CD8-positive, alpha-beta memory T cell (primary cell): ENCODE data around the gene HTR6. TPM values are rescaled to one million over a fixed set of nuclear protein-coding genes. Genes with fewer than 3 reads are reported as not detected.

Source experiments
- CTCF ChIA-PET: fragments of 350-600 bp; sonication (Branson Sonifier 250); formaldehyde crosslinking; loops from one replicate; lab custom pipeline; 2021; ENCODE audit warnings: antibody characterized with exemption; lab: Charles Lee
- POLR2A ChIA-PET: fragments of 350-600 bp; sonication (Branson Sonifier 250); formaldehyde crosslinking; loops from one replicate; lab custom pipeline; 2021; ENCODE audit warnings: antibody characterized with exemption; lab: Charles Lee
- DNase-seq, 5 donors: peaks; one replicate each; pipeline versions ENCODE4 v3.0.0 to v3.0.0-alpha.2; 2020 to 2022; ENCODE audit warnings: mixed read lengths in 1 of 5
- H3K27ac ChIP-seq: one replicate; pipeline ENCODE4 v1.7.0; 2013; ENCODE audit warnings: low read depth, mild to moderate bottlenecking, low read length, moderate library complexity
- H3K27me3 ChIP-seq: 2 replicates; pipeline ENCODE4 v1.7.0; 2013; ENCODE audit warnings: low read length, mild to moderate bottlenecking; ENCODE audit not compliant: insufficient read depth, poor library complexity, severe bottlenecking
- H3K36me3 ChIP-seq: 2 replicates; pipeline ENCODE4 v1.7.0; 2013; ENCODE audit warnings: mild to moderate bottlenecking, low read length, moderate library complexity; ENCODE audit not compliant: insufficient read depth
- H3K4me1 ChIP-seq: 2 replicates; pipeline ENCODE4 v1.7.0; 2013; ENCODE audit warnings: mild to moderate bottlenecking, low read length, moderate library complexity; ENCODE audit not compliant: insufficient read depth
- H3K4me3 ChIP-seq: 2 replicates; pipeline ENCODE4 v1.7.0; 2013; ENCODE audit warnings: mild to moderate bottlenecking, low read length
- H3K9me3 ChIP-seq: 2 replicates; pipeline ENCODE4 v1.7.0; 2013; ENCODE audit warnings: mild to moderate bottlenecking, low read length
- H3K27ac Mint-ChIP-seq, 8 donors: one replicate each; pipeline ENCODE4 v1.8.0; 2020 to 2021; ENCODE audit warnings: mixed read lengths in 8 of 8, mild to moderate bottlenecking in 6 of 8, inconsistent platforms in 3 of 8, moderate library complexity in 3 of 8
- H3K27me3 Mint-ChIP-seq, 2 donors: one replicate each; pipeline ENCODE4 v1.8.0; 2020 to 2021; ENCODE audit warnings: mixed read lengths in 2 of 2, mild to moderate bottlenecking in 1 of 2, moderate library complexity in 1 of 2
- H3K36me3 Mint-ChIP-seq, 3 donors: one replicate each; pipeline ENCODE4 v1.8.0; 2020 to 2021; ENCODE audit warnings: mixed read lengths in 3 of 3, inconsistent platforms in 1 of 3, mild to moderate bottlenecking in 1 of 3
- H3K4me1 Mint-ChIP-seq, 3 donors: one replicate each; pipeline ENCODE4 v1.8.0; 2020 to 2021; ENCODE audit warnings: mixed read lengths in 3 of 3, inconsistent platforms in 1 of 3, mild to moderate bottlenecking in 1 of 3
- H3K4me3 Mint-ChIP-seq, 7 donors: one replicate each; pipeline ENCODE4 v1.8.0; 2020 to 2021; ENCODE audit warnings: mixed read lengths in 7 of 7, mild to moderate bottlenecking in 6 of 7, moderate library complexity in 4 of 7, inconsistent platforms in 2 of 7
- H3K9me3 Mint-ChIP-seq, 5 donors: one replicate each; pipeline ENCODE4 v1.8.0; 2020 to 2022; ENCODE audit warnings: mixed read lengths in 5 of 5, mild to moderate bottlenecking in 3 of 5, moderate library complexity in 2 of 5, inconsistent platforms in 1 of 5
- polyA plus RNA-seq: library from polyadenylated mRNA; unstranded; fragments of 300-500 nt; fragmentation: Illumina TruSeq; gene quantifications from one replicate; pipeline ENCODE4 v1.2.3, GENCODE V29; 2021
- total RNA-seq, 2 experiments: library from RNA; stranded (reverse); gene quantifications; one replicate each; pipeline ENCODE4 v1.2.3, GENCODE V29; 2021

Gene HTR6
- total and polyA plus RNA-seq, 3 experiments from 2014 or later = not detected

DNA sequence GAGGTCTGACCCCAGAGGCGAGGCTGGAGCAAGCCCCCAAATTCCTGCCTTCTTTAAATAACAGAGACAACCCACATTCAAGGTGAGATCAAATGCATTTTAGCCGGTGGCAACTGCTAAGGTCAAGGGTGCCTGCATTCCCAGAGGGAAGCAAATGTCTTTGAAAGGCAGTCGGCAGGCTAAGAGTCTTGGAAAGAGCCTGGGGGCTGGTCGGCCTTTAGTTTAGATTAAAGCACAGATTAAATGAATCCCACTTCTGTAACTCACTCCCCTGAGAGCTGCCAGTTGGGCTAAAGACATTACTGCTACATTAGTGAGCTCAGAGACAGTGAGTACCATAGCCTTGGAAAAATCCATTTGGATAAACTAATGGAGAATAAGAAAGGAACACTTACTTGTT lies 59.2 kb downstream of the HTR6 start:
- Histone ChIP-seq H3K4me1 (no peaks in the 10 kb centered on the region), H3K27me3 (no peaks in the 10 kb centered on the region), H3K4me3 (no peak overlapping the region), H3K36me3 (peaks cover 8% of the 10 kb centered on the region), H3K27ac (no peak overlapping the region), H3K9me3 (no peaks in the 10 kb centered on the region)
- no peaks in the 10 kb centered on the region for H3K27me3 Mint-ChIP-seq
- no peak for DNase-seq
- ChIA-PET POLR2A (no interaction called here), CTCF (no interaction called here)
- no peak overlapping the region for H3K4me3 Mint-ChIP-seq
- H3K36me3 Mint-ChIP-seq = peaks cover 0 to 69% (median 13%) of the 10 kb centered on the region in 3 donors
- peak overlapping the region in 1 of 8 donors; percentile 43 for H3K27ac Mint-ChIP-seq
- no peaks in the 10 kb centered on the region for H3K9me3 Mint-ChIP-seq
- no peaks in the 10 kb centered on the region for H3K4me1 Mint-ChIP-seq

DNA sequence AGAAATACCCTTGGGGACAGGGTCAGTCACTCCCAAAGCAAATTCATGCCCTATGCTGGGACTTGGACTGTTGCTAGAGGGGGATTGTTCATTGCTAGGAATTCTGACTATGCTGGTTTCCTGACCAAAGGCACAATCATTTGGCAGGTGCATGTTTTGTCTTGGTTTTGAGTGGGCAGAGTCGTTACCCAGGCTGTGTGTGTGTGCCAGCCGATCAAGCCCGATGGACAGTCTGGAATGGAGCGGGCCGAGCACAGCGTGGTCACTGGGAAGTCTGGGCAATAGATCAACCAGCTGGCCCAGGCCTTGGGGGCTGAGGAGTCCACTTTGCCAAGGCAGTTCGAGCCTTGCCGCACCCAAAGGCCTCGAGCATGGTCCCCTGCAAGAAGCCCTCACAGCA lies 60.9 kb downstream of the HTR6 start:
- Histone ChIP-seq H3K36me3 (peaks cover 13% of the 10 kb centered on the region), H3K9me3 (no peaks in the 10 kb centered on the region), H3K4me3 (no peak overlapping the region), H3K27me3 (no peaks in the 10 kb centered on the region), H3K27ac (no peak overlapping the region), H3K4me1 (no peaks in the 10 kb centered on the region)
- Mint-ChIP-seq H3K27ac (no peak overlapping the region), H3K4me3 (no peak overlapping the region), H3K36me3 (peaks cover 7 to 67% (median 14%) of the 10 kb centered on the region in 3 donors), H3K4me1 (no peaks in the 10 kb centered on the region), H3K27me3 (no peaks in the 10 kb centered on the region), H3K9me3 (peaks cover 0 to 2% (median 0%) of the 10 kb centered on the region in 5 donors)
- DNase-seq = no peak
- ChIA-PET POLR2A (interaction anchor here (0.7 kb wide), 1 partner anchor 17 kb away, joined by 4 read pairs; no protein-coding TSS in a partner anchor), CTCF (interaction anchor here (1.8 to 1.9 kb wide), 2 partner anchors 10 to 21 kb away, joined by 4 to 8 read pairs; no protein-coding TSS in a partner anchor)

DNA sequence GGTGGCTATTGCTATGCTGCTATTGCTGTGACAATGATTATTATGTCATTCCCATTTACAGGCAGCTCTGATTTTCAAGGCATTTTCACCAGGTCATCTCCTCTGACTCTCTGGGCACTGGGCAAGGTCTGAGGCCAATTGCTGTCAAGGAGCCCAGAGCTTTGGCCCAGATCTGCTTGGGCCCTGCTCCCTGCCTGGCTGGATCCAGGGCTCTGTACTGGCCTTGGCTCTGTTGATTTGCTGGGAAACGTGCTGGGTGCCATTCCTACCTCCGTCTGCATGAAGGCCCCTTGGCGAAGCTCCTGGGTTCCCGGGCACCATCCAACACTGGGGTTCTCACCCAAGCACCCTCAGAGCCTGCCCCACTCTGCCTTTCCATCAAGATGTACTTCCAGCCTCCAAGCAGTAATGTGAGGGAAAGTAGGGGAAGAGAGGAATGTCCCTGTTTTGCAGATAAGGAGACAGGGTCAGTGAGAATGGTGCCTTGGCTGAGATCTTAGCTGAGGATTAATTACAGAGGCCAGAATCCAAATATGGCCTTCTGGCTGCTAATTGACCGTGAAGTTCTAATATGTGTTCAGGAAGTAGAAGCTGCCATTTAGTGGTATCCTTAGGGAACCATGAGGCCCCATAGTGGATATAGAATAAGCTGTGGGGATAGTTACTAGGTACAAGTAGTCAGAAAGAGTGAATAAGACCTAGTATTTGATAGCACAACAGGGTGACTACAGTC lies 63.9 kb downstream of the HTR6 start:
- POLR2A ChIA-PET = no interaction called here
- H3K27ac Mint-ChIP-seq = peak overlapping the region in 1 of 8 donors; percentile 79
- H3K4me1 Mint-ChIP-seq = no peaks in the 10 kb centered on the region
- peaks cover 17 to 76% (median 19%) of the 10 kb centered on the region in 3 donors for H3K36me3 Mint-ChIP-seq
- no peak overlapping the region for H3K4me3 Mint-ChIP-seq
- Histone ChIP-seq H3K4me3 (no peak overlapping the region), H3K27ac (no peak overlapping the region), H3K9me3 (no peaks in the 10 kb centered on the region), H3K27me3 (no peaks in the 10 kb centered on the region), H3K36me3 (peaks cover 13% of the 10 kb centered on the region), H3K4me1 (no peaks in the 10 kb centered on the region)
- no peaks in the 10 kb centered on the region for H3K27me3 Mint-ChIP-seq
- CTCF ChIA-PET = interaction anchor here (0.8 to 1.3 kb wide), 3 partner anchors 13 to 67 kb away, joined by 3 to 5 read pairs (median 4); no protein-coding TSS in a partner anchor
- no peak for DNase-seq
- peaks cover 0 to 4% (median 0%) of the 10 kb centered on the region in 5 donors for H3K9me3 Mint-ChIP-seq

DNA sequence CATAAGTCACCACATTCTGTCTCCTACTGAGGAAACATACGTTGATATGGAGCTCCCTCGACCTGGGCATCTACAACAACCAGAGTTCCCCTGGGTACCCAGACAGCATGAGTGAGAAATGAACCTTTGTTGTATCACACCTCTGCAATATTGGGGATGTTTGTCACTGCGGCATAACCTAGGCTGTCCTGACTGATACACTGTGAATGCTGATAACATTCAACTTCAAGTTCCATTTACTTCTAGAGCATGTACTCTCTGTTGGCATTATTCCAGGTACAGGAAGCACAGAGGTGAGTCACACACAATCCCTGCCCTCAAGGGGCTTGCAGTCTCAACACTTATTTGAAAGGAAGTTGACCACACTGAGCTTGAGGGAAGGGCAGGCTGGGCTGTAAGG lies 65.6 kb downstream of the HTR6 start:
- no peak overlapping the region for H3K27ac Mint-ChIP-seq
- Histone ChIP-seq H3K36me3 (peaks cover 5% of the 10 kb centered on the region), H3K9me3 (no peaks in the 10 kb centered on the region), H3K4me3 (no peak overlapping the region), H3K4me1 (no peaks in the 10 kb centered on the region), H3K27me3 (no peaks in the 10 kb centered on the region), H3K27ac (no peak overlapping the region)
- H3K4me3 Mint-ChIP-seq = no peak overlapping the region
- DNase-seq = no peak
- peaks cover 0 to 4% (median 0%) of the 10 kb centered on the region in 5 donors for H3K9me3 Mint-ChIP-seq
- H3K27me3 Mint-ChIP-seq = no peaks in the 10 kb centered on the region
- ChIA-PET POLR2A (no interaction called here), CTCF (interaction anchor here (0.7 kb wide), 1 partner anchor 25 kb away, joined by 3 read pairs; no protein-coding TSS in a partner anchor)
- no peaks in the 10 kb centered on the region for H3K4me1 Mint-ChIP-seq
- peaks cover 16 to 75% (median 24%) of the 10 kb centered on the region in 3 donors for H3K36me3 Mint-ChIP-seq

Other genes with a start within 250 kb of the HTR6 start
- gene CAPZB, start 179.3 kb upstream of the HTR6 start, total RNA-seq = 100 to 1,000 TPM; 284 to 289 TPM
- gene CAPZB, start 179.3 kb upstream of the HTR6 start, polyA plus RNA-seq = 540 TPM
- 10 to 100 TPM; 35.6 to 36.3 TPM for gene NBL1, start 20.6 kb upstream of the HTR6 start, total RNA-seq
- 8.1 TPM for gene NBL1, start 20.6 kb upstream of the HTR6 start, polyA plus RNA-seq
- gene TMCO4, start 135.0 kb downstream of the HTR6 start, total RNA-seq = 10 to 100 TPM; 16.5 to 16.6 TPM
- gene TMCO4, start 135.0 kb downstream of the HTR6 start, polyA plus RNA-seq = 18.2 TPM
- gene RNF186, start 150.4 kb downstream of the HTR6 start, total RNA-seq = not detected
- not detected for gene RNF186, start 150.4 kb downstream of the HTR6 start, polyA plus RNA-seq
- gene OTUD3, start 217.5 kb downstream of the HTR6 start, total RNA-seq = 1 to 10 TPM; 6.0 to 7.9 TPM
- 1.1 TPM for gene OTUD3, start 217.5 kb downstream of the HTR6 start, polyA plus RNA-seq